ENCODE data around the gene KBTBD2.

- TF ChIP-seq CTCF (IDR thresholded peaks at IDR 0.05; ENCODE audit: extremely low read depth in 1 of 2, insufficient read depth in 1 of 2, low read depth in 1 of 2, low read length in 2 of 2) (no peak), POLR2A (IDR thresholded peaks at IDR 0.05; ENCODE audit: low read depth, low read length) (no peak), FOS (IDR thresholded peaks at IDR 0.05; ENCODE audit: borderline replicate concordance, insufficient read depth, low read length) (no peak)
Observed at GRCh38 chr7:32901629-32902028, 10.1 kb upstream of the KBTBD2 start.

All from endothelial cell of umbilical vein (primary cell).